Measurements from ENCODE around the gene FAM81A.
A peak's percentile ranks its signal among the peaks of the same experiment; 100 is the strongest.
"Not testable (repeated sequence)": the region's sequence is repeated elsewhere in the genome, so short reads cannot be mapped to it uniquely, and the experiment has no call there.

FAM81A gene

GRCh38 chr15:59484399-59484798 lies 46.4 kb downstream of the FAM81A start:
- no peak for DNase-seq (ENCODE audit: low read depth, low spot score)

GRCh38 chr15:59485036-59485435 lies 47.0 kb downstream of the FAM81A start:
- no peak for DNase-seq (ENCODE audit: low read depth, low spot score)

- not testable (repeated sequence) for DNase-seq (ENCODE audit: low read depth, low spot score)
Measured at GRCh38 chr15:59489485-59489884, 51.5 kb downstream of the FAM81A start.

- DNase-seq (ENCODE audit: low read depth, low spot score): no peak
Measured at GRCh38 chr15:59491062-59491461, 53.1 kb downstream of the FAM81A start.

- peak; percentile 21 for DNase-seq (ENCODE audit: low read depth, low spot score)
Measured at GRCh38 chr15:59492389-59493377, 54.7 kb downstream of the FAM81A start.

GRCh38 chr15:59501597-59501996 lies 63.6 kb downstream of the FAM81A start:
- DNase-seq (ENCODE audit: low read depth, low spot score): no peak

GRCh38 chr15:59515190-59515589 lies 77.2 kb downstream of the FAM81A start:
- DNase-seq (ENCODE audit: low read depth, low spot score): no peak

- no peak for DNase-seq (ENCODE audit: low read depth, low spot score)
Measured at GRCh38 chr15:59516655-59517461, 78.9 kb downstream of the FAM81A start.

- no peak for DNase-seq (ENCODE audit: low read depth, low spot score)
Measured at GRCh38 chr15:59519329-59519728, 81.3 kb downstream of the FAM81A start.

GRCh38 chr15:59521443-59521842 lies 83.5 kb downstream of the FAM81A start:
- no peak for DNase-seq (ENCODE audit: low read depth, low spot score)

GRCh38 chr15:59522988-59523461 lies 85.0 kb downstream of the FAM81A start:
- no peak for DNase-seq (ENCODE audit: low read depth, low spot score)

GRCh38 chr15:59523702-59524101 lies 85.7 kb downstream of the FAM81A start:
- DNase-seq (ENCODE audit: low read depth, low spot score): no peak

GRCh38 chr15:59524331-59524731 lies 86.3 kb downstream of the FAM81A start:
- DNase-seq (ENCODE audit: low read depth, low spot score): no peak

GRCh38 chr15:59526466-59526865 lies 88.5 kb downstream of the FAM81A start:
- not testable (repeated sequence) for DNase-seq (ENCODE audit: low read depth, low spot score)

- DNase-seq (ENCODE audit: low read depth, low spot score): no peak
Measured at GRCh38 chr15:59528429-59528828, 90.4 kb downstream of the FAM81A start.

- peak; percentile 50 for DNase-seq (ENCODE audit: low read depth, low spot score)
Measured at GRCh38 chr15:59528961-59529402, 91.0 kb downstream of the FAM81A start.

GRCh38 chr15:59531066-59531675 lies 93.2 kb downstream of the FAM81A start:
- DNase-seq (ENCODE audit: low read depth, low spot score): no peak

- no peak for DNase-seq (ENCODE audit: low read depth, low spot score)
Measured at GRCh38 chr15:59532770-59533379, 94.9 kb downstream of the FAM81A start.

GRCh38 chr15:59536553-59536952 lies 98.6 kb downstream of the FAM81A start:
- no peak for DNase-seq (ENCODE audit: low read depth, low spot score)

- DNase-seq (ENCODE audit: low read depth, low spot score): no peak
Measured at GRCh38 chr15:59537403-59537802, 99.4 kb downstream of the FAM81A start.

- no peak for DNase-seq (ENCODE audit: low read depth, low spot score)
Measured at GRCh38 chr15:59538494-59538893, 100.5 kb downstream of the FAM81A start.

All from activated CD4-positive, CD25-positive, alpha-beta regulatory T cell treated with anti-CD3 and anti-CD28 coated beads, Interleukin-2, amount 50 U/mL, for 16 hours (primary cell).